NOMO-1 treated with dmso at 0.1 percent for 144 hours (cell line): ENCODE data around the gene ARHGAP24.

Experiments used
- DNase-seq: peaks from one replicate; lab custom pipeline; 2025; ENCODE audit not compliant: unreplicated experiment; lab: John Stamatoyannopoulos, UW

Gene ARHGAP24

GRCh38 chr4:86050496-86050895 lies 575.5 kb downstream of the ARHGAP24 start:
- no peak for DNase-seq
